Fibroblast of skin of right quadriceps (primary cell): ENCODE data around the gene TCEANC.

ENCODE experiments used
- DNase-seq: peaks from one replicate; pipeline ENCODE4 v3.0.0-alpha.2; 2013

The TCEANC gene

DNA sequence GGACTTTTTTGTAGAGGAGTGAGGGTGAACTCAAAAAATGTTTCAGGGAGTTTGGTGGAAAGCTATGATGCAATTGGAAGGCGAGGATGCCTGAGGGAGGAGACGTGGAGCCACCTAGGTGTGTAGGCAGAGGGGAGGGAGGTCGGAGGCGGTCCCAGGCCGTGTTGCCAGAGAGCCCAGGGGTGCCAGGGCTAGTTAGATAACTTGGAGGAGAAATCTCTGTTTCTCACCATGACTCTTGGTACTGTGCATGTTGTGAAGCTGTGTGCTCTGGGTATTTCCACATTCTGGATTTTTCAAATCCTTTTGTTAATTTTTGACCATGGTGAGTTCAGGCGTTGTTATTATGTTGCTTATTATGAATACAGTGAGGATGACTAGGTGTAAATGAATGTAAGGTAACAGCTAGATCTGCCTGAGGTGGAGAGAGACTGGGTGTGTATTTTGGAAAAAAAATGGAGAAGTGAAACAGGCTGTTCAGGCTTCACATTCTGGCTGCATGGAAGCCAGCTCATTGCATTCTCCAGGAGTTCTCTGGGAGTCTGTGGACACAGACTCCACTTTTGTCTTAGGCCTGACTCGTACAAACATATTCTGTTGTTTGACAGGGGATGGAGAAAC is 40.5 kb downstream of the TCEANC start:
- DNase-seq, result peak; percentile 5

GRCh38 chrX:13694359-13694758 is 41.4 kb downstream of the TCEANC start:
- peak; percentile 10 for DNase-seq

GRCh38 chrX:13694983-13695382 is 42.0 kb downstream of the TCEANC start:
- DNase-seq, result no peak

GRCh38 chrX:13695601-13696115 is 42.7 kb downstream of the TCEANC start:
- DNase-seq, result no peak

DNA sequence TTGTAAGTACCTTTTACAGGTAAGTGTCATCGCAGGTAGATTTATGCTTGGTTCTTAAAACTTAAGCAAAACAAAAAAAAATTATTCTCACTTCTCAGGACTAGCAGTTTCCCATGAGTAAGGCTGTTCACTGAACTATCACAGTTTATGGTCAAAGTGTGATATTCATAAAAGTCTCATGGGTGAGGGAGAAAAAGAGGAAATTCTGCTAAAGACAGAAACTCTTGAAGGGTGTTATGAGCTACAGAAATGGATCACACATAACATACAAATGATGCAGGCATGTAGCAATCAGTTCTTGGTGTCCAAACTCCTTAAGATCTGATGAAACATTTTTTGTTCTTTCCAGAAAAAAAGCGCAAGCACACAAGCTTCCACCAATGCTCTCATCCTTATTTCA is 44.5 kb downstream of the TCEANC start:
- no peak for DNase-seq

- DNase-seq, result no peak
These were observed 45.0 kb downstream of the TCEANC start for GRCh38 chrX:13697976-13698375.

- DNase-seq, result no peak
These were observed 45.5 kb downstream of the TCEANC start for GRCh38 chrX:13698432-13698831.

DNA sequence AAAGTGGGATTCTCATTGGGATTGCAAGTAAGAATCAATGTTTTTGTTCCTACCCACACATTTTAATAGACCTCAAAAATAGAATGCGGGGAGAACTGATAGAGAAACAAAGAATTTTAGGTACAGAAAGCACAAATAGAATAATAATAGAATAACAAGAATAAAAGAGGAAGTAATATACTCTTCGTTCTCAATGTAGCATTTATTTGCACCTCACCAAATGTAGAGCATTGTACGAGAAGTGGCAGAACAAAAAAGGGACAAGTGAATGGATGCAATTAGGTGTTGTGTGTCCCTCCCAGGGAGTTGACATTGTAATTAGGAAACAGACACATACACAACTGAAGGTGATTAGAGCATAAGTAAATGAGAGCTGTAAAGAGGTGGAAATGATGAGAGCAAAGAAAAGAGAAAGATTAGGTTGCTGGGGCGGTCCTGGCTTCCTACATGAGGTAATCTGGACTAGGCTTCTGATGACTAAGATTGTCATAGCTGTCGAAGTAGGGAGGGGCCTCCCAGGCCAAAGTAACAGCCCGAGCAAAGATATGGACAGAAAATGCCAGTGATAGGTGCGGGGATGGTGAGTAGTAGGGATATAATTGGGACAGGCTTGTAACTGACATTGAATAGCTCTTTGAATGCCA is 46.4 kb downstream of the TCEANC start:
- DNase-seq, result no peak

DNA sequence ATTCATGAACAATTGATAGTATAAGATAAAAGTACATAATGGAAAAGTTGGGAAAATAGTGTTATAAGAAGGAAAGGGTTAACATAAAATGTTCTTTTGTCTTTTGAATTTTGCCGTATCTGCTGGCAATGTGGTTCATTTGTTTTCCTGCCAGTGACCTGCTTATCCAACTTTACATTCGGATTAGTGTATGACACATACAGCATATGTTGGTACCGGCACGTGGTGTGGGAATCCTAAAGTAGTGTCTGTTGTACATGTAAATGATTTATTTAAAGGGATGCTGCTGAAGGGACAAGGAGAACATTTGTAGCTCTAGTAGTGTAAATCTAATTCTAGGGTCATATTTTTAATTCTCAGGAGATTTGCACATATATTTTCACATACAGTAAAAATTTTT is 47.4 kb downstream of the TCEANC start:
- peak; percentile 11 for DNase-seq

GRCh38 chrX:13702111-13702789 is 49.3 kb downstream of the TCEANC start:
- no peak for DNase-seq

- no peak for DNase-seq
These were observed 50.2 kb downstream of the TCEANC start for GRCh38 chrX:13703135-13703534.

GRCh38 chrX:13703589-13703988 is 50.6 kb downstream of the TCEANC start:
- DNase-seq, result no peak

DNA sequence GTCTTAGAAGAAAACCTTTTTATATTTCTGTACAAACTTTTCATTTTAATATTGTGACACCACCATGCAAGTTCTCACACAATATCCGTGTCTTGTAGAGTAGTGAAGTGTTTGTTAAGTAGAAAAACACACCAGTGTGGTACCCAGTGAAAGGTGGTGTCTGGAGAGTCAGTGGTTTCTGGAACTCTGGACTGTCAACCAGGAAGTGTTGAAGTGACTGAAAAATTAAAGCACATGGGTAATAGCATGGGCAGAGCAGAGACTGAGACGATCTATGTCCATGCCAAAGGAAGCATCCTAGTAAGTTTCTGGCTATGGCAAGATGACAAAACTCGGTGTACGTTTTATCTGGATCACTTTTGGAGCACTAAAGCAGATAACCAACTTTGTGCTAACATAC is 58.2 kb downstream of the TCEANC start:
- no peak for DNase-seq
